Stomach (tissue), 9 donors: Measurements from ENCODE around the gene RBM19. TPM values are rescaled to one million over a fixed set of nuclear protein-coding genes. Genes with fewer than 3 reads are reported as not detected.

Experiments used
- DNase-seq, 2 donors: peaks; one replicate each; pipeline versions ENCODE4 v3.0.0 to v3.0.0-alpha.2; 2013 to 2019
- H3K27ac ChIP-seq, 5 donors: fragments of 200-600 bp in 4 of 5; sonication (generic) in 4 of 5; one replicate each; pipeline ENCODE4 v1.5.1; 2013 to 2019; ENCODE audit warnings: mild to moderate bottlenecking in 1 of 5, moderate library complexity in 1 of 5
- H3K27me3 ChIP-seq, 3 donors: fragments of 200-600 bp; sonication (generic); one replicate each; pipeline ENCODE4 v1.5.1; 2017 to 2019; ENCODE audit warnings: mixed run types in 1 of 3
- H3K36me3 ChIP-seq, 4 donors: fragments of 200-600 bp; sonication (generic); 1 replicate in 3 of 4; 2 replicates in 1 of 4; pipeline ENCODE4 v1.5.1; 2016 to 2019
- H3K4me1 ChIP-seq, 4 donors: fragments of 200-600 bp; sonication (generic); one replicate each; pipeline ENCODE4 v1.5.1; 2016 to 2019
- H3K4me3 ChIP-seq, 4 donors: fragments of 200-600 bp; sonication (generic) in 3 of 4; one replicate each; pipeline ENCODE4 v1.5.1; 2016 to 2019; ENCODE audit warnings: mild to moderate bottlenecking in 1 of 4
- H3K9me3 ChIP-seq, 4 donors: fragments of 200-600 bp; sonication (generic); one replicate each; pipeline ENCODE4 v1.5.1; 2016 to 2019
- CTCF ChIP-seq, 7 experiments: fragments of 450-650 bp in 4 of 7; fragments of 200-600 bp in 3 of 7; sonication (generic) in 3 of 7; IDR thresholded peaks; one replicate each; pipeline ENCODE4 v1.5.1; 2016 to 2019; ENCODE audit warnings: antibody characterized with exemption in 7 of 7, control low read depth in 2 of 7, mild to moderate bottlenecking in 1 of 7
- EP300 ChIP-seq: sonication (generic); formaldehyde crosslinking; IDR thresholded peaks from one replicate; pipeline ENCODE4 v1.6.1; 2017; ENCODE audit warnings: antibody characterized with exemption
- POLR2A ChIP-seq, 4 donors: fragments of 450-650 bp; IDR thresholded peaks; one replicate each; pipeline ENCODE4 v1.6.1; 2016; ENCODE audit warnings: antibody characterized with exemption in 4 of 4, control low read depth in 2 of 4, mild to moderate bottlenecking in 1 of 4, moderate library complexity in 1 of 4
- POLR2AphosphoS5 ChIP-seq, 3 donors: sonication (generic); formaldehyde crosslinking; IDR thresholded peaks; one replicate each; pipeline ENCODE4 v1.6.1; 2016; ENCODE audit warnings: antibody characterized with exemption in 3 of 3
- WGBS, 5 donors: extraction: QIAGEN DNeasy Blood & Tissue Kit in 3 of 5; methylation state at CpG; one replicate each; pipeline versions ENCODE4 v1.1.5 to v1.1.7; 2013 to 2018; 5-methylcytosine and 5-hydroxymethylcytosine counted together
- intact Hi-C: fragments of 100-400 bp; cut with DNase I; formaldehyde crosslinking; loops from one replicate; pipeline ENCODE4 v1.15.1; 2023; ENCODE audit warnings: low total_unique reads
- polyA plus RNA-seq, 3 donors: library from polyadenylated mRNA; stranded (reverse); fragments of 200-250 nt; gene quantifications; one replicate each; pipeline ENCODE4 v1.2.3, GENCODE V29; 2013
- total RNA-seq, 5 donors: library from RNA; depleted of rRNA; stranded (reverse); fragments of >200 nt; gene quantifications; one replicate each; pipeline versions ENCODE4 v1.1.0 to v1.2.3, GENCODE V29; 2014 to 2016
- donor health status: healthy with polysubstance abuse.
- donor health status: Bipolar disorder and iron deficiency.
- donor health status: healthy.

Gene RBM19
- total and polyA plus RNA-seq, 8 donors: 8.1 to 109 (median 27.3) TPM

- H3K4me3 ChIP-seq: no peak overlapping the region
- intact Hi-C loops: no loop called here
- H3K36me3 ChIP-seq: peaks cover 0 to 37% (median 17%) of the 10 kb centered on the region in 4 donors
- H3K27me3 ChIP-seq: no peaks in the 10 kb centered on the region
- no peaks in the 10 kb centered on the region for H3K9me3 ChIP-seq
- WGBS, 5 donors: 67 to 87% (median 82%) methylated on average over 8 of the region's 8 CpGs
- no peak for DNase-seq
- no peaks in the 10 kb centered on the region for H3K4me1 ChIP-seq
- TF ChIP-seq POLR2AphosphoS5 (IDR thresholded peaks at IDR 0.05): no peak
- H3K27ac ChIP-seq: no peak overlapping the region
Observed at GRCh38 chr12:113870035-113870434, 96.1 kb downstream of the RBM19 start.

GRCh38 chr12:113868365-113868764 lies 97.8 kb downstream of the RBM19 start:
- no peak for DNase-seq
- Histone ChIP-seq H3K4me3 (no peak overlapping the region), H3K36me3 (peaks cover 0 to 23% (median 5%) of the 10 kb centered on the region in 4 donors), H3K4me1 (peaks cover 0 to 1% (median 0%) of the 10 kb centered on the region in 4 donors), H3K9me3 (no peaks in the 10 kb centered on the region), H3K27ac (no peak overlapping the region), H3K27me3 (no peaks in the 10 kb centered on the region)
- 94 to 100% (median 97%) methylated on average over 3 of the region's 3 CpGs for WGBS, 5 donors
- intact Hi-C loops: no loop called here
- no peak for TF ChIP-seq POLR2A (IDR thresholded peaks at IDR 0.05)

GRCh38 chr12:113867258-113867657 lies 98.9 kb downstream of the RBM19 start:
- no peak for DNase-seq
- Histone ChIP-seq H3K27ac (no peak overlapping the region), H3K9me3 (no peaks in the 10 kb centered on the region), H3K36me3 (peaks cover 0 to 23% (median 5%) of the 10 kb centered on the region in 4 donors), H3K4me3 (no peak overlapping the region), H3K4me1 (peaks cover 0 to 4% (median 0%) of the 10 kb centered on the region in 4 donors), H3K27me3 (no peaks in the 10 kb centered on the region)
- TF ChIP-seq EP300 (no peak), CTCF (IDR thresholded peaks at IDR 0.05) (no peak), POLR2A (IDR thresholded peaks at IDR 0.05) (no peak), POLR2AphosphoS5 (IDR thresholded peaks at IDR 0.05) (no peak)
- intact Hi-C loops: no loop called here
- 88 to 93% (median 89%) methylated on average over 6 of the region's 6 CpGs for WGBS, 5 donors

- no peaks in the 10 kb centered on the region for H3K9me3 ChIP-seq
- no peak for DNase-seq
- H3K27me3 ChIP-seq: no peaks in the 10 kb centered on the region
- peaks cover 0 to 28% (median 9%) of the 10 kb centered on the region in 4 donors for H3K36me3 ChIP-seq
- intact Hi-C loops: no loop called here
- TF ChIP-seq POLR2A (IDR thresholded peaks at IDR 0.05) (no peak), EP300 (no peak), CTCF (IDR thresholded peaks at IDR 0.05) (no peak), POLR2AphosphoS5 (IDR thresholded peaks at IDR 0.05) (no peak)
- H3K27ac ChIP-seq: no peak overlapping the region
- 86 to 100% (median 94%) methylated on average over 1 of the region's 1 CpG for WGBS, 5 donors
- H3K4me3 ChIP-seq: no peak overlapping the region
- peaks cover 0 to 4% (median 0%) of the 10 kb centered on the region in 4 donors for H3K4me1 ChIP-seq
Observed at GRCh38 chr12:113866496-113866895, 99.6 kb downstream of the RBM19 start.

- intact Hi-C loops: no loop called here
- WGBS, 5 donors: 68 to 91% (median 80%) methylated on average over 2 of the region's 2 CpGs
- Histone ChIP-seq H3K9me3 (no peaks in the 10 kb centered on the region), H3K27me3 (no peaks in the 10 kb centered on the region), H3K27ac (no peak overlapping the region), H3K4me3 (no peak overlapping the region), H3K36me3 (peaks cover 0 to 35% (median 25%) of the 10 kb centered on the region in 4 donors), H3K4me1 (peaks cover 0 to 4% (median 0%) of the 10 kb centered on the region in 4 donors)
- DNase-seq: no peak
- TF ChIP-seq CTCF (IDR thresholded peaks at IDR 0.05) (no peak), EP300 (no peak), POLR2AphosphoS5 (IDR thresholded peaks at IDR 0.05) (no peak), POLR2A (IDR thresholded peaks at IDR 0.05) (no peak)
Observed at GRCh38 chr12:113863455-113863845, 102.7 kb downstream of the RBM19 start.
